Keratinocyte (primary cell): ENCODE measurements around the gene PRMT1. TPM values are rescaled to one million over a fixed set of nuclear protein-coding genes. Genes with fewer than 3 reads are reported as not detected.

ENCODE experiments used
- DNase-seq: peaks from one replicate; pipeline ENCODE4 v3.0.0-alpha.2; 2011; ENCODE audit warnings: low read depth, missing footprints, low spot score
- FAIRE-seq: peaks from 2 replicates; lab custom pipeline; 2011; peaks lifted over from hg19 to GRCh38; lab: Jason Lieb, UNC
- H2AFZ ChIP-seq: 2 replicates; pipeline ENCODE4 v1.6.0; 2012; ENCODE audit warnings: low read length, control low read depth, inconsistent platforms; ENCODE audit not compliant: control insufficient read depth
- H3K27ac ChIP-seq: 2 replicates; pipeline ENCODE4 v1.5.1; 2011; ENCODE audit warnings: low read length; ENCODE audit not compliant: control insufficient read depth, insufficient read depth
- H3K27me3 ChIP-seq: 3 replicates; pipeline ENCODE4 v1.6.0; 2011; ENCODE audit warnings: low read length; ENCODE audit not compliant: control insufficient read depth, insufficient read depth; ENCODE audit errors: extremely low read depth
- H3K36me3 ChIP-seq, 2 experiments: 2 replicates in 1 of 2; 3 replicates in 1 of 2; pipeline ENCODE4 v1.5.1; 2011; ENCODE audit warnings: low read length in 2 of 2, mild to moderate bottlenecking in 1 of 2; ENCODE audit not compliant: control insufficient read depth in 2 of 2, insufficient read depth in 2 of 2; ENCODE audit errors: extremely low read depth in 1 of 2
- H3K4me1 ChIP-seq: 3 replicates; pipeline ENCODE4 v1.5.1; 2011; ENCODE audit warnings: low read length; ENCODE audit not compliant: control insufficient read depth, insufficient read depth; ENCODE audit errors: extremely low read depth
- H3K4me2 ChIP-seq: 3 replicates; pipeline ENCODE4 v1.6.0; 2011; ENCODE audit warnings: low read depth, low read length; ENCODE audit not compliant: control insufficient read depth, insufficient read depth; ENCODE audit errors: extremely low read depth
- H3K4me3 ChIP-seq, 3 experiments: fragments of 200-600 bp in 1 of 3; sonication (generic) in 1 of 3; 2 replicates in 2 of 3; 3 replicates in 1 of 3; pipeline ENCODE4 v1.5.1; 2011 to 2016; ENCODE audit warnings: low read length in 3 of 3, mild to moderate bottlenecking in 3 of 3, control low read depth in 2 of 3, inconsistent platforms in 1 of 3, low read depth in 1 of 3, mixed read lengths in 1 of 3, mixed run types in 1 of 3, moderate library complexity in 1 of 3; ENCODE audit not compliant: control insufficient read depth in 2 of 3, insufficient read depth in 2 of 3; ENCODE audit errors: extremely low read depth in 1 of 3
- H3K79me2 ChIP-seq: 2 replicates; pipeline ENCODE4 v1.6.0; 2012; ENCODE audit warnings: low read length; ENCODE audit not compliant: control insufficient read depth, insufficient read depth
- H3K9ac ChIP-seq: 3 replicates; pipeline ENCODE4 v1.6.0; 2011; ENCODE audit warnings: low read length; ENCODE audit not compliant: control insufficient read depth, insufficient read depth; ENCODE audit errors: extremely low read depth
- H3K9me1 ChIP-seq: 3 replicates; pipeline ENCODE4 v1.6.0; 2011; ENCODE audit warnings: low read length; ENCODE audit not compliant: control insufficient read depth, insufficient read depth; ENCODE audit errors: extremely low read depth
- H3K9me3 ChIP-seq: 2 replicates; pipeline ENCODE4 v1.5.1; 2012; ENCODE audit warnings: low read depth, low read length; ENCODE audit not compliant: control insufficient read depth
- H4K20me1 ChIP-seq: 3 replicates; pipeline ENCODE4 v1.6.0; 2011; ENCODE audit warnings: low read length; ENCODE audit not compliant: control insufficient read depth, insufficient read depth; ENCODE audit errors: extremely low read depth
- CTCF ChIP-seq, 3 experiments: IDR thresholded peaks in 1 of 3; conservative IDR thresholded peaks in 1 of 3; optimal IDR thresholded peaks in 1 of 3; 2 replicates in 2 of 3; 3 replicates in 1 of 3; pipeline versions ENCODE3 to v1.5.1; 2011; ENCODE audit warnings: low read length in 3 of 3, mild to moderate bottlenecking in 3 of 3, moderate library complexity in 2 of 3, control low read depth in 1 of 3, inconsistent platforms in 1 of 3; ENCODE audit not compliant: insufficient read depth in 2 of 3; ENCODE audit errors: extremely low read depth in 1 of 3
- EZH2 ChIP-seq: IDR thresholded peaks from one replicate; pipeline ENCODE4 v1.6.1; 2012; ENCODE audit warnings: inconsistent platforms, mild to moderate bottlenecking, low read length, moderate library complexity
- dilution Hi-C: fragments of 300-500 bp; cut with MboI; formaldehyde crosslinking; loops from one replicate; pipeline ENCODE4 v1.7.0; 2020; ENCODE audit warnings: low sequenced_read_pairs; ENCODE audit not compliant: extremely low pct_ligation_motif_present
- polyA plus RNA-seq, 5 experiments: library from polyadenylated mRNA; depleted of rRNA in 3 of 5; stranded (reverse) in 3 of 5; stranded (forward) in 1 of 5; unstranded in 1 of 5; fragments of >200 nt; gene quantifications; 1 replicate in 1 of 5; 2 replicates in 3 of 5; 3 replicates in 1 of 5; pipeline versions ENCODE4 v1.2.1 to v1.2.3, GENCODE V29; 2011 to 2012; ENCODE audit warnings: missing spikeins in 2 of 5, low read depth in 1 of 5, low replicate concordance in 1 of 5

Gene PRMT1
- polyA plus RNA-seq, 1 donor (not counting 4 experiments of a cell fraction or from before 2014, with no cell fraction given) = 280 TPM

GRCh38 chr19:49684251-49684982 lies 7.3 kb downstream of the PRMT1 start:
- Histone ChIP-seq H3K79me2 (peaks cover 30% of the 10 kb centered on the region), H3K4me2 (no peak overlapping the region), H3K9me1 (no peaks in the 10 kb centered on the region), H3K9ac (no peak overlapping the region), H3K27ac (no peak overlapping the region), H4K20me1 (peaks cover 25% of the 10 kb centered on the region), H3K4me3 (no peak overlapping the region), H3K9me3 (no peaks in the 10 kb centered on the region), H3K4me1 (peaks cover 12% of the 10 kb centered on the region), H2AFZ (no peak overlapping the region), H3K36me3 (peaks cover 48 to 51% of the 10 kb centered on the region in 2 experiments), H3K27me3 (no peaks in the 10 kb centered on the region)
- TF ChIP-seq CTCF (optimal IDR thresholded peaks at IDR 0.05 in 1 of 3, IDR thresholded peaks at IDR 0.05 in 1 of 3, conservative IDR thresholded peaks at IDR 0.05 in 1 of 3; ENCODE audit: extremely low read depth in 1 of 3, insufficient read depth in 2 of 3, low read length in 3 of 3) (peak; percentile 49 to 82 (median 64)), EZH2 (no peak)
- dilution Hi-C loops = no loop called here
- DNase-seq (no peak), FAIRE-seq (no peak)

GRCh38 chr19:49684983-49685553 lies 8.0 kb downstream of the PRMT1 start:
- no peak overlapping the region for H3K27ac ChIP-seq
- H3K4me2 ChIP-seq = no peak overlapping the region
- H3K9me3 ChIP-seq = no peaks in the 10 kb centered on the region
- DNase-seq = no peak
- H3K9me1 ChIP-seq = no peaks in the 10 kb centered on the region
- peaks cover 24% of the 10 kb centered on the region for H3K79me2 ChIP-seq
- H2AFZ ChIP-seq = no peak overlapping the region
- no peaks in the 10 kb centered on the region for H3K27me3 ChIP-seq
- peaks cover 48 to 51% of the 10 kb centered on the region in 2 experiments for H3K36me3 ChIP-seq
- H4K20me1 ChIP-seq = peaks cover 20% of the 10 kb centered on the region
- dilution Hi-C loops = no loop called here
- TF ChIP-seq CTCF (optimal IDR thresholded peaks at IDR 0.05 in 1 of 3, IDR thresholded peaks at IDR 0.05 in 1 of 3, conservative IDR thresholded peaks at IDR 0.05 in 1 of 3; ENCODE audit: extremely low read depth in 1 of 3, insufficient read depth in 2 of 3, low read length in 3 of 3) (no peak), EZH2 (no peak)
- no peak for FAIRE-seq
- H3K4me1 ChIP-seq = peaks cover 13% of the 10 kb centered on the region
- no peak overlapping the region for H3K9ac ChIP-seq
- H3K4me3 ChIP-seq = no peak overlapping the region
